Lower leg skin (tissue), 3 donors: ENCODE results near the gene TAPBP.

ENCODE experiments used
- POLR2A ChIP-seq, 2 donors: fragments of 450-650 bp; IDR thresholded peaks; one replicate each; pipeline ENCODE4 v1.6.1; 2016 to 2017; ENCODE audit warnings: antibody characterized with exemption in 2 of 2, mild to moderate bottlenecking in 1 of 2, moderate library complexity in 1 of 2
- TF ChIP-seq, protein P1 (sequence below), 3 donors: fragments of 450-650 bp; IDR thresholded peaks; one replicate each; pipeline ENCODE4 v1.5.1; 2016; ENCODE audit warnings: antibody characterized with exemption in 3 of 3, mild to moderate bottlenecking in 3 of 3, moderate library complexity in 2 of 3

DNA sequence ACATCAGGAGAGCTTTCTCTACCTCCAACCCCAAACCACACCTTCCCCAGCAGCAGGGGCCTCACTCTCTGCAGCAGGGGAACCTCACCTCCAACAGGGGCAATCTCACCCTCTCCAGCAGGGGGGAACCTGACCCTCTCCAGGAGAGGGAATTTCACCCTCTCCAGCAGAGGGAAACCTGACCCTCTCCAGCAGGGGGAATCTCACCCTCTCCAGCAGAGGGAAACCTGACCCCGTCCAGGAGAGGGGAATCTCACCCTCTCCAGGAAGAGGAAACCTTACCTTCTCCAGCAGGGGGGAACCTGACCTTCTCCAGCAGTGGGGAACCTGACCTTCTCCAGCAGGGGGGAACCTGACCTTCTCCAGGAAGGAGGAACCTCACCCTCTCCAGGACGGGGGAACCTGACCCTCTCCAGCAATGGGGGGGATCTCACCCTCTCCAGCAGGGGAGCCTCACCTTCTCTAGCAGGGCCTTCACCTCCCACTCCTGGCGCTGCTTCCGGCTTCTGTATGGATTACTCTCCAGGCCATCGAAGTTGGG is 33.8 kb downstream of the TAPBP start:
- TF ChIP-seq, protein P1, sequence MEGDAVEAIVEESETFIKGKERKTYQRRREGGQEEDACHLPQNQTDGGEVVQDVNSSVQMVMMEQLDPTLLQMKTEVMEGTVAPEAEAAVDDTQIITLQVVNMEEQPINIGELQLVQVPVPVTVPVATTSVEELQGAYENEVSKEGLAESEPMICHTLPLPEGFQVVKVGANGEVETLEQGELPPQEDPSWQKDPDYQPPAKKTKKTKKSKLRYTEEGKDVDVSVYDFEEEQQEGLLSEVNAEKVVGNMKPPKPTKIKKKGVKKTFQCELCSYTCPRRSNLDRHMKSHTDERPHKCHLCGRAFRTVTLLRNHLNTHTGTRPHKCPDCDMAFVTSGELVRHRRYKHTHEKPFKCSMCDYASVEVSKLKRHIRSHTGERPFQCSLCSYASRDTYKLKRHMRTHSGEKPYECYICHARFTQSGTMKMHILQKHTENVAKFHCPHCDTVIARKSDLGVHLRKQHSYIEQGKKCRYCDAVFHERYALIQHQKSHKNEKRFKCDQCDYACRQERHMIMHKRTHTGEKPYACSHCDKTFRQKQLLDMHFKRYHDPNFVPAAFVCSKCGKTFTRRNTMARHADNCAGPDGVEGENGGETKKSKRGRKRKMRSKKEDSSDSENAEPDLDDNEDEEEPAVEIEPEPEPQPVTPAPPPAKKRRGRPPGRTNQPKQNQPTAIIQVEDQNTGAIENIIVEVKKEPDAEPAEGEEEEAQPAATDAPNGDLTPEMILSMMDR (IDR thresholded peaks at IDR 0.05) = no peak
- TF ChIP-seq POLR2A (IDR thresholded peaks at IDR 0.05) = no peak
